BJ (cell line): ENCODE results near the gene H6PD. TPM values are rescaled to one million over a fixed set of nuclear protein-coding genes. Genes with fewer than 3 reads are reported as not detected.

Source experiments
- CTCF ChIA-PET: fragments of 350-600 bp; formaldehyde crosslinking; extraction: SDS; loops from one replicate; lab custom pipeline; 2021; ENCODE audit warnings: antibody characterized with exemption, inconsistent platforms; lab: Yijun Ruan, JAX
- POLR2A ChIA-PET: fragments of 300-600 bp; sonication (Branson Sonifier 250); formaldehyde crosslinking; extraction: SDS; loops from one replicate; lab custom pipeline; 2021; ENCODE audit warnings: antibody characterized with exemption; lab: Charles Lee
- DNase-seq: peaks from one replicate; pipeline ENCODE4 v3.0.0-alpha.2; 2011; ENCODE audit warnings: low read depth
- H3K27me3 ChIP-seq: 2 replicates; pipeline ENCODE4 v1.6.0; 2011; ENCODE audit warnings: low read length; ENCODE audit not compliant: control insufficient read depth, insufficient read depth
- H3K36me3 ChIP-seq: 2 replicates; pipeline ENCODE4 v1.5.1; 2011; ENCODE audit warnings: low read length; ENCODE audit not compliant: control insufficient read depth, insufficient read depth
- H3K4me3 ChIP-seq: 2 replicates; pipeline ENCODE4 v1.5.1; 2011; ENCODE audit warnings: low read depth, mild to moderate bottlenecking, control low read depth, low read length
- polyA plus RNA-seq: library from polyadenylated mRNA; depleted of rRNA; stranded (reverse); fragments of >200 nt; gene quantifications from 2 replicates; pipeline ENCODE4 v1.2.3, GENCODE V29; 2011
- TF ChIP-seq, protein P1 (sequence below): IDR thresholded peaks from 2 replicates; pipeline ENCODE4 v1.5.1; 2011; ENCODE audit warnings: low read depth, mild to moderate bottlenecking, control low read depth, inconsistent platforms, low read length, moderate library complexity; ENCODE audit not compliant: insufficient read depth

H6PD gene
- polyA plus RNA-seq, 1 experiment: 16.6 TPM

- DNase-seq: no peak
- CTCF ChIA-PET: interaction anchor here (0.7 to 1.9 kb wide), 6 partner anchors 9 to 139 kb away, joined by 3 to 5 read pairs (median 4); partner anchors contain the start of gene H6PD
- Histone ChIP-seq H3K27me3 (no peaks in the 10 kb centered on the region), H3K36me3 (peaks cover 13% of the 10 kb centered on the region), H3K4me3 (no peak overlapping the region)
- TF ChIP-seq, protein P1, sequence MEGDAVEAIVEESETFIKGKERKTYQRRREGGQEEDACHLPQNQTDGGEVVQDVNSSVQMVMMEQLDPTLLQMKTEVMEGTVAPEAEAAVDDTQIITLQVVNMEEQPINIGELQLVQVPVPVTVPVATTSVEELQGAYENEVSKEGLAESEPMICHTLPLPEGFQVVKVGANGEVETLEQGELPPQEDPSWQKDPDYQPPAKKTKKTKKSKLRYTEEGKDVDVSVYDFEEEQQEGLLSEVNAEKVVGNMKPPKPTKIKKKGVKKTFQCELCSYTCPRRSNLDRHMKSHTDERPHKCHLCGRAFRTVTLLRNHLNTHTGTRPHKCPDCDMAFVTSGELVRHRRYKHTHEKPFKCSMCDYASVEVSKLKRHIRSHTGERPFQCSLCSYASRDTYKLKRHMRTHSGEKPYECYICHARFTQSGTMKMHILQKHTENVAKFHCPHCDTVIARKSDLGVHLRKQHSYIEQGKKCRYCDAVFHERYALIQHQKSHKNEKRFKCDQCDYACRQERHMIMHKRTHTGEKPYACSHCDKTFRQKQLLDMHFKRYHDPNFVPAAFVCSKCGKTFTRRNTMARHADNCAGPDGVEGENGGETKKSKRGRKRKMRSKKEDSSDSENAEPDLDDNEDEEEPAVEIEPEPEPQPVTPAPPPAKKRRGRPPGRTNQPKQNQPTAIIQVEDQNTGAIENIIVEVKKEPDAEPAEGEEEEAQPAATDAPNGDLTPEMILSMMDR: peak; percentile 64
- POLR2A ChIA-PET: no interaction called here
These were observed 15.2 kb downstream of the H6PD start for GRCh38 chr1:9249534-9250410.

GRCh38 chr1:9250411-9251381 lies 16.1 kb downstream of the H6PD start:
- Histone ChIP-seq H3K36me3 (peaks cover 12% of the 10 kb centered on the region), H3K4me3 (no peak overlapping the region), H3K27me3 (no peaks in the 10 kb centered on the region)
- DNase-seq: no peak
- ChIA-PET POLR2A (no interaction called here), CTCF (interaction anchor here (0.7 to 1.9 kb wide), 8 partner anchors 10 to 332 kb away, joined by 3 to 5 read pairs (median 4); partner anchors contain the start of gene H6PD)
- TF ChIP-seq, protein P1: no peak

GRCh38 chr1:9251501-9251900 lies 16.9 kb downstream of the H6PD start:
- TF ChIP-seq, protein P1: no peak
- POLR2A ChIA-PET: no interaction called here
- DNase-seq: no peak
- H3K4me3 ChIP-seq: no peak overlapping the region
- CTCF ChIA-PET: interaction anchor here (1.1 to 1.2 kb wide), 3 partner anchors 51 to 333 kb away, joined by 3 to 4 read pairs (median 3); no protein-coding TSS in a partner anchor
- peaks cover 12% of the 10 kb centered on the region for H3K36me3 ChIP-seq
- no peaks in the 10 kb centered on the region for H3K27me3 ChIP-seq

GRCh38 chr1:9253004-9253403 lies 18.4 kb downstream of the H6PD start:
- no peaks in the 10 kb centered on the region for H3K27me3 ChIP-seq

More at GRCh38 chr1:9253004-9253403, 18.4 kb downstream of the H6PD start:
- DNase-seq: no peak
- POLR2A ChIA-PET: no interaction called here
- TF ChIP-seq, protein P1: no peak
- no peak overlapping the region for H3K4me3 ChIP-seq
- H3K36me3 ChIP-seq: peaks cover 8% of the 10 kb centered on the region
- CTCF ChIA-PET: interaction anchor here (1.0 to 3.3 kb wide), 4 partner anchors 13 to 143 kb away, joined by 3 to 19 read pairs (median 3); no protein-coding TSS in a partner anchor
